Measurements from ENCODE around the gene HIGD1A. TPM values are rescaled to one million over a fixed set of nuclear protein-coding genes. Genes with fewer than 3 reads are reported as not detected.

Gene HIGD1A
- total and polyA plus RNA-seq, 2 of the 8 experiments (the other 6 are each of a cell fraction or from before 2014, with no cell fraction given): 67.3 to 95.4 TPM

- TF ChIP-seq CHD7 (IDR thresholded peaks at IDR 0.05; ENCODE audit: insufficient replicate concordance, low read length): no peak
- no peak for TF ChIP-seq TEAD4 (IDR thresholded peaks at IDR 0.05; ENCODE audit: low read depth, low read length)
- no peak for TF ChIP-seq TCF12 (IDR thresholded peaks at IDR 0.05; ENCODE audit: low read depth, low read length)
- TF ChIP-seq, protein P1, sequence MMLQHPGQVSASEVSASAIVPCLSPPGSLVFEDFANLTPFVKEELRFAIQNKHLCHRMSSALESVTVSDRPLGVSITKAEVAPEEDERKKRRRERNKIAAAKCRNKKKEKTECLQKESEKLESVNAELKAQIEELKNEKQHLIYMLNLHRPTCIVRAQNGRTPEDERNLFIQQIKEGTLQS (IDR thresholded peaks at IDR 0.05; ENCODE audit: insufficient read depth, low read depth, low read length): no peak
- TF ChIP-seq KDM4A (IDR thresholded peaks at IDR 0.05; ENCODE audit: low read depth, low read length, severe bottlenecking): no peak
- TF ChIP-seq, protein P2, sequence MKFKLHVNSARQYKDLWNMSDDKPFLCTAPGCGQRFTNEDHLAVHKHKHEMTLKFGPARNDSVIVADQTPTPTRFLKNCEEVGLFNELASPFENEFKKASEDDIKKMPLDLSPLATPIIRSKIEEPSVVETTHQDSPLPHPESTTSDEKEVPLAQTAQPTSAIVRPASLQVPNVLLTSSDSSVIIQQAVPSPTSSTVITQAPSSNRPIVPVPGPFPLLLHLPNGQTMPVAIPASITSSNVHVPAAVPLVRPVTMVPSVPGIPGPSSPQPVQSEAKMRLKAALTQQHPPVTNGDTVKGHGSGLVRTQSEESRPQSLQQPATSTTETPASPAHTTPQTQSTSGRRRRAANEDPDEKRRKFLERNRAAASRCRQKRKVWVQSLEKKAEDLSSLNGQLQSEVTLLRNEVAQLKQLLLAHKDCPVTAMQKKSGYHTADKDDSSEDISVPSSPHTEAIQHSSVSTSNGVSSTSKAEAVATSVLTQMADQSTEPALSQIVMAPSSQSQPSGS (IDR thresholded peaks at IDR 0.05; ENCODE audit: low read length): no peak
- no peak for TF ChIP-seq SIN3A (conservative IDR thresholded peaks at IDR 0.05 in 1 of 2, IDR thresholded peaks at IDR 0.05 in 1 of 2; ENCODE audit: low read depth in 1 of 2, low read length in 2 of 2)
- TF ChIP-seq JUND (IDR thresholded peaks at IDR 0.05; ENCODE audit: low read length): no peak
- TF ChIP-seq SAP30 (IDR thresholded peaks at IDR 0.05; ENCODE audit: insufficient read depth, insufficient replicate concordance, low read length): no peak
These were observed 48.2 kb upstream of the HIGD1A start (continued) for GRCh38 chr3:42852441-42852840.

All from H1 (cell line).